HG03095 (cell line): ENCODE data around the gene FMN2.

ENCODE experiments used
- ATAC-seq: cut with Tn5 transposase; IDR thresholded peaks from one replicate; pipeline ENCODE4 v1.9.1; 2021; ENCODE audit warnings: moderate library complexity; ENCODE audit not compliant: unreplicated experiment

FMN2 gene

DNA sequence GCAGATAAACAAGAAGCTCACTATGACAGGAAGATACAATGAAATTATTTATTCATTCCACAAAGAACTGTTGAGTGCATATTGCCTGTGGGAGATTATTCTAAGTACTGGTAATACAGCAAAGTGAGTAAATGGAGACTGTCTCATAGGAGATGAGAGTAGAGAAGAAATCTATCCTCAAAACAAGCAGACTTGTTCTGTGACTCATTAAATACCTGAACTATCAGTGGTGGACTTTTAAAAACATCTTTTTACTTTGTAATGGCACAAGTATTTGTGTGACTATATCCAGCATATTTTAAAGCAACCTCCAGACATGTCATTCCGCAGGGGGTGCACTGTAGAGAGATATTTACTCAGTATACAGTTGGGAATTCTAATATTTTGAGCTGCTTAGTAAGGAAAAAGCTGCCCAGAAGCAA lies 259.2 kb downstream of the FMN2 start:
- ATAC-seq: no peak

GRCh38 chr1:240351690-240352089 lies 260.0 kb downstream of the FMN2 start:
- ATAC-seq: no peak

DNA sequence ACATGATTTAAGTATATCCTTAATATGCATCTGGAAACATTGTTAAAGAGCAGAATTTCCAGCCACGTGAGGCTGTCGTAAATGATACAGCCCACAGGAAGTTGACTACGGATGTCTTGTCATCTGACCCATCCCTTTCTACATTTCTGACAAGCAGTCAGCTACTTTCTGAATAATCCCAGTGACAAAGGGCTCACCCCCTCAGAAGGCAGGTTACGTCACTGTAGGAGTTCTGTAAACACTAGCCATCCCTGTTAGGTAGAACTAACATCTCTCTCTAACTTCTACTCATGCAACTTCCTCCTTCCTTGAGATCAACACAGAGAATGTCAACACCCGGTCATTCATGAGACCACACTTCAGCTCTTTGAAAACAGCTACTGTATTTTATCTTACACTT lies 261.1 kb downstream of the FMN2 start:
- ATAC-seq: no peak

DNA sequence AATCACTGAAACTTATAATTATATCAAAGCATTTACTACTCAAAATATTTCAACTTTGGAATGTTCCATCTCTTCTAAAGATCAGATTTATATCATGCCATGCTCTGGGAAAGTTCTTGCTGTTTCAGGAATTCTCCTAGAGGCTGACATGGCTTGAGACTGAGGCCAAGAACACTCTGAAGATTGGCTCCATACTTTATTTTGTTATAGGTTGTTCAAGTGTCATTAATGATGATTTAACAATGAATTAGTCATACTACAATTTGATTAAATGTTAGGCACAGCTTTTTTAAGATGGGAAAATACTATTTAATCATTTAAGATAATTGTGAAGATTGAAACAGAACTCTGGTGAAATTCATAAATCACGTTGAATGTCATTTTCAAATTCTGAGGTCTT lies 264.9 kb downstream of the FMN2 start:
- no peak for ATAC-seq

GRCh38 chr1:240362046-240362445 lies 270.4 kb downstream of the FMN2 start:
- no peak for ATAC-seq

DNA sequence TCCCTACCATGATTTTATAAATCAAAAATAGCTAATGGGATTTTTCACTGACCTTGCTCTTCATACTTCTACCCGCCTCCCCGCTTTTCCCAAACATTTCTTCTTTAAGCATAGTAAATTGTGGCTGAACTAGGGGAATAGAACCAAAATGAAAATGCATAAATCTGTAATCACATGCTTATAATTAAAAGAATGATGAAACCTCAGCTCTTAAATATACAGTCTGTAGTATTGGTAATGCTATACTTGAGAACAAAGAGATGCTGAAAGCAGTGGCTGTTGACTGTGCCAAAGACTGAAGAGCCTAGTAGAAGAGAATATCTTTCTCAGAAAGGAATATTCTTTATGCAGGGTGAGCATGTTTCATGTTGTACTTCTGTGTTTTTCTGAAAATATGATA lies 271.1 kb downstream of the FMN2 start:
- ATAC-seq: no peak

DNA sequence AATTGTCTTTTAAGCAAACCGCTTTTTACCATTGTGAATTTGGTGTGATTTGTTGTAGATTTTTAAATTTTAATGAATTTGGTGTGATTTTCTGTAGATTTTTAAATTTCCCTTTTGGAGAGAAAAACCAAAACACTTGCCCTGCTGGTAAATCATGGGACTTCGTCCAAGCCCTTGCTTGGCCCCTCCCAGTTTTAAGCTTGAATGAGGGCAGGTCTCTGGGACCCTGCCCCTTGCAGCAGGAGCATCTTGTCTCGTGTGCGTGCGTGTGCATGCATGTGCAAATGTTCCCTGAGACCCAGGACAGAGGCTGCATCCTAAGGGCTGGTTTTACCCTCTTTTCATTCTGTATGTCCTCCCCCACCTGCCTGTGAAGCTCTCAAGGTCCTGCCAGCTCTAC lies 271.6 kb downstream of the FMN2 start:
- ATAC-seq: no peak

- ATAC-seq: no peak
Measured at GRCh38 chr1:240363914-240364313, 272.2 kb downstream of the FMN2 start.

DNA sequence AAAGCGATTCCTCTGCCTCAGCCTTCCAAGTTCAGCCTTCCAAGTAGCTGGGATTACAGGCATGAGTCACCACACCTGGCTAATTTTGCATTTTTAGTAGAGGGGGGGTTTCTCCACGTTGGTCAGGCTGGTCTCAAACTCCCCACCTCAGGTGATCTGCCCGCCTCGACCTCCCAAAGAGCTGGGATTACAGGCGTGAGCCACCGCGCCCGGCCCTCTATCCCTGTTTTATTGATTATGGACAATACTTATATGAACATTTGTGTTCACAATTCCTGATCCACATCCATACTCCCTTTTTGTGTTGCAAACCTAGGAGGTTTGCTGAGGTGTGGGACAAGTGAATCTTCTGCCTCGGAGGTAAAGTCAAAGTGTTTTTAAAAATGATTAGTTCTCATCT lies 275.0 kb downstream of the FMN2 start:
- ATAC-seq: no peak

GRCh38 chr1:240385551-240385950 lies 293.9 kb downstream of the FMN2 start:
- ATAC-seq: no peak

DNA sequence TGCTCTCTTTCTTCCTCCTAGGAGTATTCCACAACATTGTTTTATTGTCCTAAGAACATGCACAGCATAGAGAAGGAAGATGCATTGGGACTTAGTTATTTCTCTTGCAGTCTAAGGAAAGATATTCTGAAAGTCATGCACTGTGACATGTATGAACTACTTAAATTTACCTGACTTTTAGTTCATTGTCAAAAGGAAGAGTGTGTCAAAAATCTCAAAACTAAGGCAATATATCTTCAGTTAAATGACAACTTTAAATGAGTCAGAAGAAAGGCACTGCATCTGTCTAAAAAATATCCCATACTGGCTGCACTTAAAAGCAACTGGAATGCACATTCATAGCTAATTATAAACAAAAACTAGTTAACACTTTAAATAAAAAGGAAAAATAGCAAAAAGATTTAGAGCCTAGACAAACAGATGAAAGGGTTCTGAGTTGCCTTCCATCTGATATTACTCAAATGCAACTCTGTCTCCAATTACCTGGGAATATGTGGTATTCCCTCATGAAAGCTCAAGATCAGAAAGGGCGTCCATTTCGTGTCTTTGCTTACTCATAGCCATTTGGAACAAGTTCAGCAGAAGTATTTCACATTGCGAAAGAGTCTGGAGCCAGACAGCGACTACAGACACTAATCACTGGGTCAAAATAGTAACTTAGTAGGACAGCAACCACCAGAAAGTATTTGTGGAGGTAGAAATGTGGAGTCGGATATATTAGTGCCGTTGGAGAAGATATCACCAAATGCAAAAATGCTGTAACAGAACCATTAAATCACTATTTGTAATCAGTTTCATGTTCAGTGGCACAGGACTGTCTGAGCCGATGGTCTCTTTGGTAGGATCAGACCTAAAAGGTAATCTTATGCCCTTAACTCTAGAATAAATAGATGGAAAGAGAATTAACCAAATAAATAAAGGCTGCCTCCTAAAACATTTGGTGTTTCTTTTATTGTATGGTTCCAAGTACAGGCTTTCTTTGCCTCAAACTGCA lies 294.6 kb downstream of the FMN2 start:
- no peak for ATAC-seq

- no peak for ATAC-seq
Measured at GRCh38 chr1:240387051-240387450, 295.4 kb downstream of the FMN2 start.

GRCh38 chr1:240391660-240392260 lies 300.1 kb downstream of the FMN2 start:
- no peak for ATAC-seq

GRCh38 chr1:240394353-240394752 lies 302.7 kb downstream of the FMN2 start:
- no peak for ATAC-seq

DNA sequence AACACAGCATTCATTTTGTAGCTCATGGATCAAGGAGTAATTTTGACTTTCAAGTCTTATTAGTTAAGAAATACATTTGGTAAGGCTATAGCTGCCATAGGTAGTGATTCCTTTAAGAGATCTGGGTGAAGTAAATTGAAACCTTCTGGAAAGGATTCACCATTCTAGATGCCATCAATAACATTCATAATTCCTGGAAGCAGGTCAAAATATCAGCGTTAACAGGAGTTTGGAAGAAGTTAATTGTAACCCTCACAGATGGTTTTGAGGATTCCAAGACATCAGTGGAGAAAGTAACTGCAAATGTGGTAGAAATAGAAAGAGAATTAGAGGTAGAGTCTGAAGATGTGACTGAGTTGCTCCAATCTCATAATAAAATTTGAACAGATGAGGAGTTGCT lies 303.7 kb downstream of the FMN2 start:
- no peak for ATAC-seq

GRCh38 chr1:240399381-240399780 lies 307.7 kb downstream of the FMN2 start:
- no peak for ATAC-seq

GRCh38 chr1:240401731-240402130 lies 310.0 kb downstream of the FMN2 start:
- ATAC-seq: no peak

- ATAC-seq: no peak
Measured at GRCh38 chr1:240402326-240402725, 310.6 kb downstream of the FMN2 start.

DNA sequence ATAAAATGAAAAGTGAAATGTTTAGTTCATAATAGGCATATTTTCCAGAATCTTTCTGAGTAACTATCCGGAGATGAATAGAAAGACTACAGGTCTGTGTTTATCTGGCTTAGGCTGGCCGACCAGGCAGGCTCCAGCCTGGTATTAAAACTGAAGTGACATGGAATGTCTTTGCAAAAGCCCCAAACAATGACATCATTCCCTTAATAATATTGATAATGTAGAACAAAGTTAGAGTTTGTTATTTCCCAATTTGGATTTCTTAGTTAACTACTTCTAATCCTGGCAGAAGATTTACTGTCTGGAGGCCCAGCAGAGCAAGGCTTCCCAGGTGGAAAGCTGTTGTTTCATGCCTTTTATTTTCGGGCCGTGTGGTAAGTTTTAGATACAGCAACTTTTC lies 312.6 kb downstream of the FMN2 start:
- ATAC-seq: no peak

DNA sequence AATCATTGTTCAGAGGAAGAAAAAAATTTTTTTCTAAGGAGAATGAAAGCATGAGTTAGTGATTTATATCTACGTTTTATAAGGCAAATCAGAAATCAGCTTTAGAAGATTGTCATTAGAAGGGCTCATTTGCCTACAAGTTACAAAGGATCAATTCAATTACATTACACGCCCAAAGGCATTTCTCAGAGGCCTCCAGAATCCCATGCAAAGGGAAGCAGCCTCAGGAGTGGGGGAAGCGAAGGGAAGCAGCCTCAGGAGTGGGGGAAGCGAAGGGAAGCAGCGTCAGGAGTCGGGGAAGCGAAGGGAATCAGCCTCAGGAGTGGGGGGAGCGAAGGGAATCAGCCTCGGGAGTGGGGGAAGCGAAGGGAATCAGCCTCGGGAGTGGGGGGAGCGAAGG lies 314.1 kb downstream of the FMN2 start:
- no peak for ATAC-seq

DNA sequence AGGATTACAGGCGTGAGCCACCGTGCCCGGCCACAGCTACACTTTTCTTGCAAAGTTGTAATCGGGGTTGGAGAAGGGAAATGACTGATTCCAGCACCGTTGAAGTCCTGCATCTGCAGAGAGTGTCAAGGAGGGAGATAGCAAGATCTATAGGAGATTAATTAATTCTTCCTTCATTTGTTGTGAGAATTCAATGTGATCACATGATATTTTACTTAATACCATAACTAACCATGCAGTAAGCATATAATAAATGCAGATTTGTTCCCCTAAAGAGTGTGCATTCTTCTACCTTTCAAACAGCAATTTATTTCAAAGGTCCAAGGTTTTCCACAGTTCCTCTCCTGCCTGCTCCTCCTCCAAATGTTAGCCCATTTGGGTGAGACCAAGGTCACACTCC lies 315.7 kb downstream of the FMN2 start:
- ATAC-seq: no peak

DNA sequence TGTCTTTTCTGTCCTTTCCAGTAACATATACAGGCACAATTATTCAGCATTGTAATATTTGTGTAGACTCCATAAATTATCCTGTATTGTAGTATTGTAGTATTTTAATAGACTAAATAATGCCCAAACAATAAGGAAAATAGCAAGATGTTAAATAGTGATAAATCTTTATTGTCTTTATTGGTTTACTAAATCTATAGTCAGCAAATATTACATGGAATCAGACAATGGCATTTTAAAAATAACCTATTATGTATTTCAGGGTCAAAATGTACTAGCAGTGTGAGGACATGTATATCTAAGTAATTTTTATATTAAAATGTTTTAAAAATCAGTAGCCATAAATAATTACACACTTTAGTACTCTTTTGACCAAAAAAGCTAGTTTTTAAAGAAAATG lies 317.9 kb downstream of the FMN2 start:
- ATAC-seq: no peak
